Stimulated activated naive CD8-positive, alpha-beta T cell treated with anti-CD3 and anti-CD28 coated beads, Interleukin-15, Interleukin-2, amounts not matched to agents 100 ng/mL and 50 ng/mL, for 24 hours (primary cell): ENCODE results near the gene ALKAL2.

Source experiments
- H3K27ac Mint-ChIP-seq: one replicate; pipeline ENCODE4 v1.8.0; 2021; ENCODE audit warnings: mild to moderate bottlenecking, mixed read lengths
- H3K27me3 Mint-ChIP-seq: one replicate; pipeline ENCODE4 v1.8.0; 2021; ENCODE audit warnings: mixed read lengths
- H3K36me3 Mint-ChIP-seq: one replicate; pipeline ENCODE4 v1.8.0; 2021; ENCODE audit warnings: low read depth, mixed read lengths
- H3K4me1 Mint-ChIP-seq: one replicate; pipeline ENCODE4 v1.8.0; 2021; ENCODE audit warnings: low read depth, mixed read lengths
- H3K4me3 Mint-ChIP-seq: one replicate; pipeline ENCODE4 v1.8.0; 2021; ENCODE audit warnings: mild to moderate bottlenecking, mixed read lengths
- H3K9me3 Mint-ChIP-seq: one replicate; pipeline ENCODE4 v1.8.0; 2021; ENCODE audit warnings: mixed read lengths

ALKAL2 gene

DNA sequence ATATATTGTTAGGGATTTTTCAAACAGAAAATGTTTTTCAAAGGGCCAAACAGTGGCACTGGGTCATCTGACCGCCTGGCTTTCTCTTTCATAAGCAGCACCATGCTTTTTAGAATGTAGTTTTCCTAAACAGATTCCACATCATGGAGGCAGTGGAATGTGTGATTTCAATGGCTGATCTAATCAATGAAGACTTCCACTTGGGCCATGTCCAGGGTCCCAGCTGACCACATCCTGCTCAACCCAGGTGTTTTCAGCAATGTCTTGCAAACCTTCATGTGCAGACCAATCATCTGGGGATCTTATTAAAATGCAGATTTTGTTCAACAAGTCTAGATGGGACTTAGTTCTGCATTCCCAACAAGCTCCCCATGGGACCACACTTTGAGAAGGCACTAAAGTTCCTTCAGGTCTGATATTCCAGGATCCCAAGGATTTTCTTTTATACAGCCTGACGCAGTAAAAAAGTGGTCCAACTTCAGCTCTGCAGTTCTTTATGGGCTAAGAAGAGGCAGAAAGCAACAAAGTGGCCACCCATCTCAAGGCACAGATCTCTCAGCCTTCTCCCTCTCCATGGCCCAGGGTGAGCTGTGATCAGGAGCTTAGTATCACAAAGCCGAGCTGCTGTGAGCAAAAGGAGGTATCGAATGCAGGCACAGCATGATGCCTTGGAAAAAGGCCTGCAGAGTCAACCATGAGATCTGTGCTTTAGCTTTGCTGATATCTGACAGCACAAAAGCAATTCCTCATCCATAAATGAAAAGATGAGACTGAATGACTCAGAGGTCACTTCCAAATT, 3.7 kb downstream of the ALKAL2 start:
- Mint-ChIP-seq H3K36me3 (peaks cover 37% of the 10 kb centered on the region), H3K9me3 (no peaks in the 10 kb centered on the region), H3K27me3 (peaks cover 21% of the 10 kb centered on the region), H3K27ac (no peak overlapping the region), H3K4me1 (peaks cover 4% of the 10 kb centered on the region), H3K4me3 (no peak overlapping the region)

DNA sequence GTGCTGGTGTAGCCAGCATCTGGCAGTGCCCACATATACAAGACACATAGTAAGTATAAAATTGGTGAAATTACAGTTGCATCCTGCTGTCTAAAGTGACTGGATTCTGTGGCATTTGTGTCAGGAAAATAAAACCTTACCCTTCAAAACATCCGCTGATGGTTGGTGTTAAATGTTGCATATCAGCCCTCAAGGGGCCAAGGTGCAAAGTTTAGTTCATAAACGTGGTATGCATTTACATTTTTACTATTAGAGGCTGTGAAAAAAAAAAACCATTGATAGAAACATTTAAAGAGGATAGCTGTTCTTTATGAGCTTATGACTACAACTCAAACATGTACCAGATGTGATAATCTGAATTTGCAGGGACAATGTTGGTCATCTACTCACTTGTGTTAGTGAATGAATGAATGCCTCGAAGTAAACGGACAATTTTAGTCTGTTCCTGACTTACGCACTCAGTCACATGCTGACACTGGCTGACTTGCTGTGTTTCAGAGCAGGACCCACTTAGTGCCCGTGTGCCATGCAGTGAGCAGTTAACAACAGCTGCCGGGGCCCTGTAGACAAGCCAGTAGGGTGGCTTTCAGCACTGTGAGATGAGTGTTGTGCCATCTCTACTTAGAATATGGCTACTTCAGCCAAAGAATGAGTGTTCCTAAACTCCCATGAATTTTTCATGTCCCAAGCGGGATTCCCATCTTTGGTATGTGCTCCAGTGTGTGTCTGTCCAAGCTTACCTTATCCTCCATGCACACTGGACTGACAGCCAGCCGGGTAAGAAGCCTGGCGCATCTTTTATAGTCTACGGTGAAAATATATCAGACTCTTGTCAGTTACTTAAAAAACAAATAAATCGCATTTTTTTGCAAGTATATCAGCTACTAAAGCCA, 5.3 kb downstream of the ALKAL2 start:
- Mint-ChIP-seq H3K27me3 (peaks cover 21% of the 10 kb centered on the region), H3K4me1 (peaks cover 4% of the 10 kb centered on the region), H3K4me3 (no peak overlapping the region), H3K27ac (no peak overlapping the region), H3K36me3 (peaks cover 53% of the 10 kb centered on the region), H3K9me3 (no peaks in the 10 kb centered on the region)

DNA sequence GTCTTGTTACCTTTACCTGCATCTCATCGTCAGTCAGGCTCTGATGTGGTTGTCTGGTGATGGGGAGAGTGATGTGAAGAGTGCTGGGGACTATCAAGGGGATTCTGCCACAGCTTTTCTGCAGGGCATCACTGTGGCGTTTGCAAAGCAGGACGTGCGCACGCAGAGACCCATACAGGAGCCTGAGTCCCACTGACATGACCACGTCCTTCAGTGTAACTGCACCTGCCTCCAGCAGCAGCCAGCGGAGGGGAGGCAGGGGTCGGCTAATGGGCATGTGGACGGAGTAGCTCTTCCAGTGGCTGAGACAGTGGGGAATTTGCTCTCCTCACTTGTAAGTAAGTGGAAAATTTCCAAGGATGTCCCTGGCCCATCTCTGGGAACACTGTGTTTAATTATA, 6.5 kb downstream of the ALKAL2 start:
- H3K4me3 Mint-ChIP-seq: no peak overlapping the region

DNA sequence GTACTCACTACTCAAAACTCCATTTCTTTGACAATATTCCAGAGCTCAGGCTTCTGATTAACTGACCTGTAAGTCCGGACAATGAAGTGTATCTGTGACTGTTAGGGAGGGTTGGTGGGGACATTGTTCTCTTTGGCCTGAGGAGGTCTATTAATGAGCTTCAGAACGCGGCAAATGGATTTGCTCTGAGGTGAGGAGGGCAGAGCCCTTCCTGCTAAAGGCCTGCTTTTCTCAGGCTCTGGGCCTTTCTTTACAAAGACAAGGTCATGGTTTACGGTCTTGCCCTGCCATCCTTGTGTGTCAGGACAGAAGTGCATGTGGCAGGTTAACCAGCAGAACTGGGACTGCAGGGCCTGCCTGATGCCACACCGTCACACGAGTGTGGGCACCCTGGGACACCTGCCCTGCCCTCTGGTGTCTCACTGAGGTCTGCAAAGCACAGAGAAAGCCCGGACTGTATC, 7.2 kb downstream of the ALKAL2 start:
- no peaks in the 10 kb centered on the region for H3K4me1 Mint-ChIP-seq
- peaks cover 72% of the 10 kb centered on the region for H3K36me3 Mint-ChIP-seq
- no peak overlapping the region for H3K4me3 Mint-ChIP-seq
- no peaks in the 10 kb centered on the region for H3K9me3 Mint-ChIP-seq
- peaks cover 5% of the 10 kb centered on the region for H3K27me3 Mint-ChIP-seq
- H3K27ac Mint-ChIP-seq: no peak overlapping the region

More for the DNA sequence above, 6.5 kb downstream of the ALKAL2 start:
- Mint-ChIP-seq H3K9me3 (no peaks in the 10 kb centered on the region), H3K27me3 (peaks cover 12% of the 10 kb centered on the region), H3K36me3 (peaks cover 66% of the 10 kb centered on the region), H3K27ac (no peak overlapping the region), H3K4me1 (no peaks in the 10 kb centered on the region)

DNA sequence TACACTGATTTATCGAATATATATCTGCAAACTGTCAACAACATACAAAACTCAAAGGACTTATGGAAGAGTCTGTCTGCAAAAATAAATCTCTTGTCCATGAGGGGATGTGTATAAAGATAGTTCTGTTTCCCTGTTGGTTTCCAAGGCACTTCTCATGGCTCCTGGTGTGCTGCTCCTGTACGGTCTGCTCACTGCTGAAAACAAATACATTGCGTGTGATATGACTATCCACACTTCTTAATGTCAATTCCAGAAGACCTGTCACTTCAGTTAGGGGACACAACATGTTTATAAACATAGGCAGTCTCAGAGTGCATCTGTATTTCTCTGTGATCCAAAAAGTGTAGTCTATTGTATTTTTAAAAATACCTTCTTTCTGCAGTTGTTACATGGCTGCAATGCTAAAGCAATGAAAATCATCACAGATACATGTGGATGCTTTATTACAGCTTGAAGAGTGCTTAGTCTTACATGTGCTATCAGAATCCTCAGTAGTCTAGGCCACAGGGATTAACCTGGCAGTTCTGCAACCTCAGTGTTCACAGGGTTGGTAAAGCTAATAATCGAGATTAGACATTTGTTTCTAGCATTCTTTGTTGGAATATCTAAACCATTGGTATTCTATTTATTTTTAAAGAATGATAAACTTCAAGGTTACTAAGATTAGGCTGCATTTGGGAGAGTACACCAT, 7.8 kb downstream of the ALKAL2 start:
- Mint-ChIP-seq H3K4me1 (no peaks in the 10 kb centered on the region), H3K9me3 (no peaks in the 10 kb centered on the region), H3K27ac (no peak overlapping the region), H3K36me3 (peaks cover 78% of the 10 kb centered on the region), H3K4me3 (no peak overlapping the region), H3K27me3 (no peaks in the 10 kb centered on the region)

DNA sequence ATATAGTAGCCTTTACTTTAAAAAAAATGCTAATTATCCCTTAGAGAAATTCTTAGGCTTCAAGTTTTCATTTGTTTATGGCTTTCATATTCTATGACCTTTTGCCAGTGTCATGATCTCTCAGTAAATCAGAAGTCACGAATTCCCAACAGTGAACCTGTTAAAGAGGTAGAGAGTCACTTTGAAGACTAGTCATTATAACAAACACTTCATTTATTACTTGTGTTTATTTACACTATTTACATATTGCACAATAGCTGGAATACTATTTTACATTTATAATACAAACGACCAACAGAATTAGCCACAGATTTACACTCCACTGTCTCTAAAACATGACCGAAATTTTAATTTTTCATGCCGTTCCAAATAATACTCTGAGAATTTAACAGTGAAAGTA, 8.5 kb downstream of the ALKAL2 start:
- Mint-ChIP-seq H3K36me3 (peaks cover 85% of the 10 kb centered on the region), H3K4me1 (no peaks in the 10 kb centered on the region), H3K4me3 (no peak overlapping the region), H3K27me3 (no peaks in the 10 kb centered on the region), H3K27ac (no peak overlapping the region), H3K9me3 (no peaks in the 10 kb centered on the region)

DNA sequence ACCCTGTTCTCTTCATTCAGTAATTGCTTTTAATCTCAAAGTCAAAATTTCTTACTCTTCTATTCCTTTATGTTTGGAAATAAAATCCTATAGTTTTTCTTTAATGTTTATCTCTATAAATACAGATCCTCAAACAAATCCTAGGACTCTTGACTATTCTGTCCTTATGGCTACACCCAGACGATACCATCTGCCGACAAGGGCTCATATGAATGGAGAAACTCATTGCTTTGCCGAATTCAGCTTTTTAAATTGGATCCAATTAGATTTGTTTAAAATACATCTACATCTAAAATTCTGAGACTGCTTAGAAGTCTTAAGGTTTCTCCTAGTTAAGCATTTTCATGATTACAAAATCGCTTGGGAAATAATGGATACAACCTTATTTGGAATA, 9.0 kb downstream of the ALKAL2 start:
- Mint-ChIP-seq H3K27me3 (no peaks in the 10 kb centered on the region), H3K27ac (no peak overlapping the region), H3K4me1 (no peaks in the 10 kb centered on the region), H3K36me3 (peaks cover 89% of the 10 kb centered on the region), H3K4me3 (no peak overlapping the region), H3K9me3 (no peaks in the 10 kb centered on the region)

DNA sequence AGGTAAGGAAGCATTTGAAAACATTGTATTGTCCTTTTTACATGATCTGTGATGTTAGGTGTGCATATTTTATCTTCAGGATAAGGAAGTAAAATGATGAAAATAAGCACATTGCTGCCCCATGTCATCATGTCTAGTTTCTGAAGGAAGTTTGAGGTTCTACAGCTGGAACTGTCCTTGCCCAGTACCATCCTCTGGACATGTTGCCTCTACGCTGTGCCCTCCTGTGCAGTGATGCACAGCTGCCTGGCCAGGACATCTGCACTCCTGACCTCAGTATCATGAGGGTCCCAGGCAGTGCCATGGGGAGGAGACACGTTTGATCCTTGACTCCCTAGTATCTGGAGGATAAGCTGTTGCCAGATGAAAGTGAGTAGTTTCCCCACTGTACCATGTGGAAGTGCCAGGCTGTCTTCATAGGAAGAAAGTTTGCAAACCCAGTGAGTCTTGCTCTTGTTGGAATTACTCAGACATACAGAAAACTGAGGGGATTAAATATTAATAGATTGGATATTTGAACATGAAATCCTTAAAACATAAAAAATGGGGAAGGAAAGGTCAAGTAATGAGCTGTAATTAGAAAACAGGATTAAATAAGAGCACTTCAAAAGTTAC, 9.5 kb downstream of the ALKAL2 start:
- Mint-ChIP-seq H3K4me1 (no peaks in the 10 kb centered on the region), H3K27ac (no peak overlapping the region), H3K27me3 (no peaks in the 10 kb centered on the region), H3K9me3 (no peaks in the 10 kb centered on the region), H3K4me3 (no peak overlapping the region), H3K36me3 (peaks cover 89% of the 10 kb centered on the region)

DNA sequence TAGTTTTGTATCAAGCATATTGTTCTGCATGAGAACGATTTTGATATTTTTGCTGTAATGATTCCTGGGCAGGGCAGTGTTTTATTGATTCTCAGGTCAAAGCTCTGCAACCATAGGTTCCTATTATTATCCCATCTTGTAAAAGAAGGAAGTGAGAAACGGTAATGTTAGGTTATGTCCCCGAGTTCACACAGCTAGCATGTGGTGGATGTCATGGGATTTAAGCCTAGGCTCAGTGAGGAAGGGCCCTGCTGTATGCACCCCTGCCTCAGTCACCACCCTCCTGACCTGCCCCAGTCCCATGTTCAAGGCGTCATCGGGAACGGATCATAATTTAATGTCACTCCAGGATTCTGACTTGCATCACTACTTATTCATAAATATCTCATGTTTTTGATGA, 12.4 kb downstream of the ALKAL2 start:
- H3K36me3 Mint-ChIP-seq: peaks cover 88% of the 10 kb centered on the region
- peaks cover 16% of the 10 kb centered on the region for H3K4me1 Mint-ChIP-seq
- no peaks in the 10 kb centered on the region for H3K27me3 Mint-ChIP-seq
- no peak overlapping the region for H3K4me3 Mint-ChIP-seq
- no peaks in the 10 kb centered on the region for H3K9me3 Mint-ChIP-seq
- H3K27ac Mint-ChIP-seq: no peak overlapping the region

DNA sequence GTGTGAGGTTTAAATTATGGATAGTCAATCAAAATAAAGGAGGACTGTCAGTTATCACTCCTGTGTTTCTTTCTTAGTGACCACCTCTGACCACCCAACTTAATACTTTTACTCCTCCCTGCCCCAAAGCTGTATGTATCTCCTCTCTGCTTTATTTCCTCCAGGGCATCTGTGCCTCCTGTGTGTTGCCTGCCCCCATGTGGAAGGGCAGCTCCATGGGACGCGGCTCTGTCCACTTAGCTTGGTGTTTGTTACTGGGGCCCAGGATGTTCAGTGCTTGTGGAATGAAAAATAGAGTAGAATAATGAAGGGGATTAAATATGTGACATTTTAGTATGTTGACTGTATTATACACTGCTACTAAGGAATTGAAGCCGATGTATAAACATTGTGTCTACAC, 13.4 kb downstream of the ALKAL2 start:
- Mint-ChIP-seq H3K9me3 (no peaks in the 10 kb centered on the region), H3K27me3 (no peaks in the 10 kb centered on the region), H3K36me3 (peaks cover 91% of the 10 kb centered on the region), H3K4me1 (peaks cover 24% of the 10 kb centered on the region), H3K4me3 (no peak overlapping the region), H3K27ac (no peak overlapping the region)

DNA sequence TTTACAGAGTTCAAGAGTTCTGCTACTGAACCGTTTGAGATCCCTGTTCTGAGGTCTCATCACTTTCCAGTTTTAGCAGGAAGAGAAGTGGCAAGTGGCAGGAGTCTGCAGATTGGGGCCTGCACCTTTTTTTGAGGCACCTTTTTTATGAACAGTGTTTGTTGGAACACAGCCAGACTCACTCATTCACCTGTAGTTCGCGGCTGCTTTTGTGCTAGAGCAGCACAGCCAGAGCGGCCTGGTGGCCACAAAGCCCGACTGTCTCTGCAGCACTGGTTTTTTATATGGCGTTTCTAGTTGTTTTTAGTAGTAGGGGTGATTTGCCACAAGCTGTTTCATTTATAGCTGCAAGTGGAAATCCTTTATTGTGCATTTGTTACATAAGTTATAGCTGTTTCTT, 14.6 kb downstream of the ALKAL2 start:
- Mint-ChIP-seq H3K27me3 (no peaks in the 10 kb centered on the region), H3K4me3 (no peak overlapping the region), H3K27ac (no peak overlapping the region), H3K4me1 (peaks cover 34% of the 10 kb centered on the region), H3K36me3 (peaks cover 82% of the 10 kb centered on the region), H3K9me3 (no peaks in the 10 kb centered on the region)

DNA sequence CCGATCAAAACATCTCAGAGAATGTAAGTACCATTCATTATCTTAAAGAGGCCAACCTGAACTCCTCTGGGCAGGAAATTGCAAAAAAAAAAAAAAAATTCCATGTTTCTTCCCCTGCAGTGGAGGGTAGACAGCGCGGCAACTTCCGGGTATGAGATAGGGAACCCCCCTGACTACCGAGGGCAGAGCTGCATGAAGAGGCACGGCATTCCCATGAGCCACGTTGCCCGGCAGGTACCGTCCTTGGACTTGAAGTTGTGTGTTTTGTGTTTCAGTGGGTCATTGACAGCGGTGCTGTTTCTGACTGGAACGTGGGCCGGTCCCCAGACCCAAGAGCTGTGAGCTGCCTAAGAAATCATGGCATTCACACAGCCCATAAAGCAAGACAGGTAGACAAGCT, 16.0 kb downstream of the ALKAL2 start:
- Mint-ChIP-seq H3K4me3 (no peak overlapping the region), H3K27me3 (no peaks in the 10 kb centered on the region), H3K27ac (no peak overlapping the region), H3K4me1 (peaks cover 46% of the 10 kb centered on the region), H3K36me3 (peaks cover 80% of the 10 kb centered on the region), H3K9me3 (no peaks in the 10 kb centered on the region)

DNA sequence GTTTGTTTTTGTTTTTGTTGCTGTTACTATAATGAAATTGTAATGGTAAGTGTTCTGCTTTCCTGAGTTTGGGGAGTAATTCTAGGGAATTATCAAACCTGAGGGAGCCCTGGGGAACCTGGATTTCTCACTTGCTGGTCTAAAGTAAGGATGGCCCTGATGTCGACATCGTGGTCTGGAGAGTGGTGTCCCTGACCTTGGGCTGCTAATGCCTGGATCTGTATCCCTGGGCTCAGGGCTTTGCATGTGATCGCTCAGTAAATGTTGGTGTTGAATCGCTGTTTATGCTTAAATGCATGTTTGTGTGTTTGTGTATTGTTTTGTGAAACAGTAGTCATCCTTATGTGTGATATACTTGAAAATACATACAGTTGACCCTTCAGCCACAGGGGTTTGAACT, 17.0 kb downstream of the ALKAL2 start:
- Mint-ChIP-seq H3K4me1 (peaks cover 56% of the 10 kb centered on the region), H3K4me3 (no peak overlapping the region), H3K27ac (no peak overlapping the region), H3K9me3 (no peaks in the 10 kb centered on the region), H3K27me3 (no peaks in the 10 kb centered on the region), H3K36me3 (peaks cover 73% of the 10 kb centered on the region)

DNA sequence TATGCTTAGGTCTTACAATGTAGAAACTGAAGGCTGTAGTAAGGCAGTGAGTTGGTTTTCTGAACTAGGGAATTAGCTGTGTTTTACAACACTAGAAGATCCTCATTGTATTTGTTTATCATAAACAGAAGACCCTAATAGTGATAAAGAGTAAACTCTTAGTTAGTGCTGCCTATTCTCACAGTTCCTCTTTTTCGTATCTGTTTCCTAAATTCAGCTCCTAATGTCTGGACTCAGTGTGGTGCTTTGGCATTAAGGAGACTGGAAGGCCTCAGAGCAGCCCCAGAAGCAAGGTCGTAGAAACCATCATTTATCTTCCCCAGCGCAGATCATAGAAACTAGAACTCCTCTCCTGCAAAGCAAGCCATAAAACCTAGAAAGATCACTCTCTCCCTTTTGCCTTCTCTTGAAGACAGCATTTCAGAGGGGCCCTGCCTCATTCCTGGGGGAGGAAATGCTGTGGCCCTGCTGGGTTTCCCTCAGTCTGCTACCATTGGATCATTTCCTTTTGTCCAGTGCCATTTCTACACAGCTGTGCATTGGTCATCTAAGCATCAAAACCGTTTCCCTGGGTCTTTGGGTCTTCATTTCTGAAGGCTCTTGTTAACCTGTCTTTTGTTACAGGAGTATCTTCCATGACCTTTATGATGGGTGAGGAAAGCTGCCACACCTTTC, 18.4 kb downstream of the ALKAL2 start:
- Mint-ChIP-seq H3K36me3 (peaks cover 60% of the 10 kb centered on the region), H3K9me3 (no peaks in the 10 kb centered on the region), H3K4me3 (no peak overlapping the region), H3K4me1 (peaks cover 60% of the 10 kb centered on the region), H3K27ac (no peak overlapping the region), H3K27me3 (no peaks in the 10 kb centered on the region)
